Smooth muscle cell (in vitro differentiated cells): ENCODE results near the gene HOXD4. TPM values are rescaled to one million over a fixed set of nuclear protein-coding genes. Genes with fewer than 3 reads are reported as not detected.

ENCODE experiments used
- DNase-seq: peaks from one replicate; lab custom pipeline; 2025; ENCODE audit not compliant: unreplicated experiment; lab: John Stamatoyannopoulos, UW
- H2AFZ ChIP-seq: fragments of 200-600 bp; sonication (generic); 2 replicates; pipeline ENCODE4 v1.6.0; 2016; ENCODE audit warnings: antibody characterized with exemption, low read depth, mild to moderate bottlenecking
- H3F3A ChIP-seq: fragments of 200-600 bp; sonication (generic); 2 replicates; pipeline ENCODE4 v1.6.0; 2017; ENCODE audit warnings: antibody characterized with exemption, low read depth
- H3K27ac ChIP-seq: fragments of 200-600 bp; sonication (generic); 2 replicates; pipeline ENCODE4 v1.5.1; 2016; ENCODE audit warnings: low read depth, mild to moderate bottlenecking
- H3K27me3 ChIP-seq: fragments of 200-600 bp; sonication (generic); 2 replicates; pipeline ENCODE4 v1.6.1; 2016; ENCODE audit warnings: low read depth, mild to moderate bottlenecking
- H3K36me3 ChIP-seq: fragments of 200-600 bp; sonication (generic); 2 replicates; pipeline ENCODE4 v1.5.1; 2016; ENCODE audit warnings: low read depth
- H3K4me1 ChIP-seq: fragments of 200-600 bp; sonication (generic); 2 replicates; pipeline ENCODE4 v1.5.1; 2016; ENCODE audit warnings: low read depth
- H3K4me2 ChIP-seq: fragments of 200-600 bp; sonication (generic); 2 replicates; pipeline ENCODE4 v1.6.0; 2016; ENCODE audit warnings: mild to moderate bottlenecking
- H3K4me3 ChIP-seq: fragments of 200-600 bp; sonication (generic); 2 replicates; pipeline ENCODE4 v1.5.1; 2016; ENCODE audit warnings: mild to moderate bottlenecking
- H3K79me2 ChIP-seq: fragments of 200-600 bp; sonication (generic); 2 replicates; pipeline ENCODE4 v1.6.0; 2016; ENCODE audit warnings: low read depth, mild to moderate bottlenecking
- H3K9ac ChIP-seq: fragments of 200-600 bp; sonication (generic); 2 replicates; pipeline ENCODE4 v1.6.0; 2016; ENCODE audit warnings: low read depth
- H3K9me3 ChIP-seq: fragments of 200-600 bp; sonication (generic); replicated peaks from 2 replicates; pipeline ENCODE4 v1.5.1; 2016; ENCODE audit warnings: low read depth
- H4K20me1 ChIP-seq: fragments of 200-600 bp; sonication (generic); 2 replicates; pipeline ENCODE4 v1.6.0; 2016; ENCODE audit warnings: low read depth
- CTCF ChIP-seq: fragments of 200-600 bp; sonication (generic); IDR thresholded peaks from 2 replicates; pipeline ENCODE4 v1.5.1; 2017; ENCODE audit warnings: borderline replicate concordance, mild to moderate bottlenecking, antibody characterized with exemption; ENCODE audit not compliant: insufficient read depth, poor library complexity, severe bottlenecking
- WGBS: methylation state at CpG from one replicate; pipeline ENCODE4 v1.1.7; 2016; ENCODE audit warnings: low lambda C conversion rate; 5-methylcytosine and 5-hydroxymethylcytosine counted together
- polyA plus RNA-seq: library from polyadenylated mRNA; unstranded; fragments of >200 nt; fragmentation: Nextera tagmentation; extraction: Ambion mirVana; gene quantifications from 2 replicates; pipeline ENCODE4 v1.2.1, GENCODE V29; 2016
- total RNA-seq: library from RNA; depleted of rRNA; stranded (reverse); fragments of >200 nt; gene quantifications from 2 replicates; pipeline ENCODE4 v1.2.3, GENCODE V29; 2014

The HOXD4 gene
- total and polyA plus RNA-seq, 2 experiments from 2014 or later = not detected

- Histone ChIP-seq H3K27ac (no peak overlapping the region), H3K36me3 (no peaks in the 10 kb centered on the region), H3K4me1 (peaks cover 3% of the 10 kb centered on the region), H2AFZ (no peak overlapping the region), H3K9me3 (no peaks in the 10 kb centered on the region), H3F3A (no peaks in the 10 kb centered on the region), H4K20me1 (peaks cover 51% of the 10 kb centered on the region), H3K4me3 (no peak overlapping the region), H3K79me2 (no peaks in the 10 kb centered on the region), H3K9ac (no peak overlapping the region), H3K4me2 (no peak overlapping the region), H3K27me3 (peaks cover 100% of the 10 kb centered on the region)
- WGBS = 45% methylated on average over 32 of the region's 34 CpGs
- DNase-seq = no peak
- no peak for TF ChIP-seq CTCF
These were observed 27.0 kb upstream of the HOXD4 start for GRCh38 chr2:176124110-176124946.

- H3F3A ChIP-seq = no peaks in the 10 kb centered on the region
- H3K9me3 ChIP-seq = no peaks in the 10 kb centered on the region
- H3K36me3 ChIP-seq = no peaks in the 10 kb centered on the region
- no peak overlapping the region for H2AFZ ChIP-seq
- TF ChIP-seq CTCF = no peak
- no peak overlapping the region for H3K4me3 ChIP-seq
- H3K27me3 ChIP-seq = peaks cover 98% of the 10 kb centered on the region
- WGBS = 46% methylated on average over 8 of the region's 9 CpGs
- peaks cover 43% of the 10 kb centered on the region for H4K20me1 ChIP-seq
- H3K27ac ChIP-seq = no peak overlapping the region
- no peaks in the 10 kb centered on the region for H3K79me2 ChIP-seq
- H3K9ac ChIP-seq = no peak overlapping the region
- H3K4me2 ChIP-seq = no peak overlapping the region
- H3K4me1 ChIP-seq = peaks cover 7% of the 10 kb centered on the region
- DNase-seq = no peak
These were observed 26.2 kb upstream of the HOXD4 start for GRCh38 chr2:176124947-176125771.

GRCh38 chr2:176125772-176126054, 25.6 kb upstream of the HOXD4 start:
- H3K36me3 ChIP-seq = no peaks in the 10 kb centered on the region
- DNase-seq = no peak
- H3K4me2 ChIP-seq = no peak overlapping the region
- WGBS = 39% methylated on average over 6 of the region's 6 CpGs
- peaks cover 38% of the 10 kb centered on the region for H4K20me1 ChIP-seq
- no peak for TF ChIP-seq CTCF
- H3K79me2 ChIP-seq = no peaks in the 10 kb centered on the region
- H3K27ac ChIP-seq = no peak overlapping the region
- no peak overlapping the region for H2AFZ ChIP-seq
- H3K9me3 ChIP-seq = no peaks in the 10 kb centered on the region
- no peak overlapping the region for H3K4me3 ChIP-seq
- H3K27me3 ChIP-seq = peaks cover 98% of the 10 kb centered on the region
- H3K9ac ChIP-seq = no peak overlapping the region
- H3K4me1 ChIP-seq = peaks cover 7% of the 10 kb centered on the region
- H3F3A ChIP-seq = no peaks in the 10 kb centered on the region
